Natural killer cell (primary cell): ENCODE measurements around the gene BDH1. TPM values are rescaled to one million over a fixed set of nuclear protein-coding genes. Genes with fewer than 3 reads are reported as not detected.

Source experiments
- ATAC-seq, 3 donors: fragments of 150-1000 bp in 2 of 3; fragments of 200-7000 bp in 1 of 3; cut with Tn5 transposase; 1 replicate in 1 of 3; 2 replicates in 2 of 3; pipeline ENCODE4 v1.10.0; 2021; ENCODE audit warnings: mild to moderate bottlenecking in 2 of 3, moderate library complexity in 2 of 3
- DNase-seq, 2 donors: peaks; one replicate each; pipeline versions ENCODE4 v3.0.0 to v3.0.0-alpha.2; 2013 to 2021; ENCODE audit warnings: mixed read lengths in 1 of 2
- H3K27ac ChIP-seq: one replicate; pipeline ENCODE4 v1.5.1; 2013; ENCODE audit warnings: mild to moderate bottlenecking, low read length
- H3K27me3 ChIP-seq: one replicate; pipeline ENCODE4 v1.6.1; 2013; ENCODE audit warnings: low read length; ENCODE audit not compliant: control insufficient read depth, insufficient read depth
- H3K36me3 ChIP-seq: one replicate; pipeline ENCODE4 v1.6.1; 2013; ENCODE audit warnings: low read length; ENCODE audit not compliant: control insufficient read depth, insufficient read depth
- H3K4me1 ChIP-seq: one replicate; pipeline ENCODE4 v1.6.1; 2013; ENCODE audit warnings: low read length; ENCODE audit not compliant: control insufficient read depth, insufficient read depth
- H3K4me3 ChIP-seq: one replicate; pipeline ENCODE4 v1.5.1; 2013; ENCODE audit warnings: low read length
- H3K9me3 ChIP-seq: one replicate; pipeline ENCODE4 v1.6.1; 2013; ENCODE audit warnings: low read length; ENCODE audit not compliant: control insufficient read depth, insufficient read depth
- H3K27ac Mint-ChIP-seq, 2 donors: one replicate each; pipeline ENCODE4 v1.8.0; 2022; ENCODE audit warnings: mild to moderate bottlenecking in 2 of 2, mixed read lengths in 2 of 2, moderate library complexity in 1 of 2
- H3K27me3 Mint-ChIP-seq, 2 donors: one replicate each; pipeline ENCODE4 v1.8.0; 2022; ENCODE audit warnings: low read depth in 2 of 2, mixed read lengths in 2 of 2
- H3K36me3 Mint-ChIP-seq: one replicate; pipeline ENCODE4 v1.8.0; 2022; ENCODE audit warnings: mixed read lengths
- H3K4me1 Mint-ChIP-seq, 2 donors: one replicate each; pipeline ENCODE4 v1.8.0; 2022; ENCODE audit warnings: mixed read lengths in 2 of 2
- H3K4me3 Mint-ChIP-seq: one replicate; pipeline ENCODE4 v1.8.0; 2022; ENCODE audit warnings: mild to moderate bottlenecking, moderate library complexity, mixed read lengths
- H3K9me3 Mint-ChIP-seq, 2 donors: one replicate each; pipeline ENCODE4 v1.8.0; 2022; ENCODE audit warnings: mixed read lengths in 2 of 2
- CTCF ChIP-seq: fragments of 200-600 bp; IDR thresholded peaks from one replicate; pipeline ENCODE4 v1.8.0; 2022; ENCODE audit warnings: antibody characterized with exemption
- WGBS: methylation state at CpG from one replicate; pipeline ENCODE4 v1.1.7; 2013; ENCODE audit warnings: missing lambda C conversion rate; ENCODE audit not compliant: insufficient coverage; 5-methylcytosine and 5-hydroxymethylcytosine counted together
- intact Hi-C: fragments of 100-400 bp; cut with micrococcal nuclease; formaldehyde crosslinking; loops from one replicate; pipeline ENCODE4 v1.14.2; 2022
- total RNA-seq, 4 donors: library from RNA; stranded (reverse); fragments of 120-200 nt in 1 of 4; gene quantifications; one replicate each; pipeline versions ENCODE4 v1.2.3 to v1.2.4, GENCODE V29; 2013 to 2022

The BDH1 gene
- total RNA-seq, 3 donors from 2014 or later (not counting 1 experiment from before 2014, with no cell fraction given) = 14.0 to 24.5 (median 17.4) TPM

- intact Hi-C loops = no loop called here
- Histone ChIP-seq H3K27ac (no peak overlapping the region), H3K27me3 (no peaks in the 10 kb centered on the region), H3K4me1 (peaks cover 20% of the 10 kb centered on the region), H3K9me3 (peaks cover 7% of the 10 kb centered on the region), H3K36me3 (no peaks in the 10 kb centered on the region), H3K4me3 (no peak overlapping the region)
- Mint-ChIP-seq H3K36me3 (no peaks in the 10 kb centered on the region), H3K27ac (peak overlapping the region in 1 of 2 donors; percentile 61), H3K4me3 (no peak overlapping the region), H3K9me3 (no peaks in the 10 kb centered on the region), H3K27me3 (peaks cover 9 to 16% of the 10 kb centered on the region in 2 donors), H3K4me1 (peaks cover 18 to 23% of the 10 kb centered on the region in 2 donors)
- 78% methylated on average over 9 of the region's 13 CpGs for WGBS
- DNase-seq = peak in 1 of 2 donors; percentile 23
- TF ChIP-seq CTCF = no peak
- ATAC-seq = peak in 1 of 3 donors; percentile 16
Measured at GRCh38 chr3:197460002-197460401, 95.8 kb downstream of the BDH1 start.

Other genes starting within 250 kb of the BDH1 start
- gene RUBCN, start 180.9 kb upstream of the BDH1 start, total RNA-seq = 10 to 100 TPM; 51.2 to 58.5 (median 57.6) TPM
- gene FYTTD1, start 193.9 kb upstream of the BDH1 start, total RNA-seq = 10 to 100 TPM; 58.0 to 75.6 (median 72.2) TPM
- gene LRCH3, start 235.3 kb upstream of the BDH1 start, total RNA-seq = 10 to 100 TPM; 68.1 to 90.5 (median 90.3) TPM